Activated CD8-positive, alpha-beta T cell treated with anti-CD3 and anti-CD28 coated beads, Interleukin-2, amount 10 ng/mL, durations not matched to agents 7 days and 5 days (primary cell): Measurements from ENCODE around the gene ZNF530. TPM values are rescaled to one million over a fixed set of nuclear protein-coding genes. Genes with fewer than 3 reads are reported as not detected.

Experiments used
- ATAC-seq: fragments of 150-1000 bp; cut with Tn5 transposase; one replicate; pipeline ENCODE4 v1.10.0; 2021; ENCODE audit warnings: moderate library complexity
- CTCF ChIA-PET: fragments of 350-600 bp; sonication (Branson Sonifier 250); formaldehyde crosslinking; loops from one replicate; lab custom pipeline; 2021; ENCODE audit warnings: antibody characterized with exemption; lab: Charles Lee
- POLR2A ChIA-PET: fragments of 350-600 bp; sonication (Branson Sonifier 250); formaldehyde crosslinking; loops from one replicate; lab custom pipeline; 2021; ENCODE audit warnings: antibody characterized with exemption; lab: Charles Lee
- DNase-seq: peaks from one replicate; pipeline ENCODE4 v3.0.0-alpha.2; 2020
- H3K27ac Mint-ChIP-seq: one replicate; pipeline ENCODE4 v1.8.0; 2021; ENCODE audit warnings: mild to moderate bottlenecking, mixed read lengths
- H3K27me3 Mint-ChIP-seq: one replicate; pipeline ENCODE4 v1.8.0; 2021; ENCODE audit warnings: low read depth, mixed read lengths
- H3K36me3 Mint-ChIP-seq: one replicate; pipeline ENCODE4 v1.8.0; 2021; ENCODE audit warnings: low read depth, mixed read lengths
- H3K4me1 Mint-ChIP-seq: one replicate; pipeline ENCODE4 v1.8.0; 2021; ENCODE audit warnings: low read depth, mixed read lengths
- H3K4me3 Mint-ChIP-seq: one replicate; pipeline ENCODE4 v1.8.0; 2021; ENCODE audit warnings: mild to moderate bottlenecking, mixed read lengths
- H3K9me3 Mint-ChIP-seq: one replicate; pipeline ENCODE4 v1.8.0; 2022; ENCODE audit warnings: mixed read lengths; ENCODE audit not compliant: insufficient read depth
- total RNA-seq, 2 experiments: library from RNA; stranded (reverse); gene quantifications; one replicate each; pipeline ENCODE4 v1.2.3, GENCODE V29; 2021

ZNF530 gene
- total RNA-seq: 10 to 100 TPM; 10.7 to 10.8 TPM

DNA sequence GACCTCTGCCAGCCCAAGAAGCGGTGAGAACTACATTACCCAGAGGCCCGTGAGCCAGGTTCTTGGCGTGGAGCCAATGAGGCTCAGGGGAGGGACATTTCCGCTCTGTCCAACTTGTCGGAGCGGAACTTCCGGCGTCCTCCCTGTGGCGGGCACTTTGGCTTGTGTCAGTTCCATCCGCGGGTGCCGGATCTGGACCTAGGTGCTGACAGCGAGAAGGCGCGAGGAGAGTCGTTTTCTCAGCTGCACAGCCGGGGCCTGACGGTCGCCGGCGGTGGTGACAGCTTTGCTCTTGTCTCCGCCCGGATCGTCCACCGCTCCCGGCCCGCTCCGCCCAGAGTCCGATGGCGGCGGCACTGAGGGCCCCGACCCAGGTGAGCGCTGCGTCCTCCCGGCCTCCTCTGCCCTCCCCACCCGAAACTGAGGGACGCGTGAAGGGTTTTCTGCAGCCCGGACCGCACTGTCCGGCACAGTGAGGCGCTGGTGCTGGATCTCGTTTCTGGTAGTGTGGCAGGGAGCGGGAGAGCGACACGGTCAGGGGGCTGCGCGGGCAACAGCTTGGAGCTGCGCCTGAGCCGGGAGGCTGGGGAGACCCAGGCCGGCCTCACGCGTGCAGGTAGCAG, at the start of gene ZNF530:
ZNF530 (plus strand) TSS at position 125 of the 623 bp plus-strand sequence. CDS start 4,461 bp downstream, outside the sequence.
- H3K9me3 Mint-ChIP-seq: peaks cover 40% of the 10 kb centered on the region
- peaks cover 9% of the 10 kb centered on the region for H3K4me1 Mint-ChIP-seq
- ChIA-PET POLR2A (interaction anchor here (0.9 kb wide), 1 partner anchor 208 kb away, joined by 4 read pairs; no protein-coding TSS in a partner anchor), CTCF (interaction anchor here (1.1 kb wide), 1 partner anchor 65 kb away, joined by 3 read pairs; no protein-coding TSS in a partner anchor)
- H3K27ac Mint-ChIP-seq: peak within 1 kb of the TSS; percentile 81
- H3K27me3 Mint-ChIP-seq: no peaks in the 10 kb centered on the region
- peak; percentile 97 for ATAC-seq
- peak within 1 kb of the TSS; percentile 85 for H3K4me3 Mint-ChIP-seq
- peaks cover 47% of the 10 kb centered on the region for H3K36me3 Mint-ChIP-seq
- peak; percentile 92 for DNase-seq

DNA sequence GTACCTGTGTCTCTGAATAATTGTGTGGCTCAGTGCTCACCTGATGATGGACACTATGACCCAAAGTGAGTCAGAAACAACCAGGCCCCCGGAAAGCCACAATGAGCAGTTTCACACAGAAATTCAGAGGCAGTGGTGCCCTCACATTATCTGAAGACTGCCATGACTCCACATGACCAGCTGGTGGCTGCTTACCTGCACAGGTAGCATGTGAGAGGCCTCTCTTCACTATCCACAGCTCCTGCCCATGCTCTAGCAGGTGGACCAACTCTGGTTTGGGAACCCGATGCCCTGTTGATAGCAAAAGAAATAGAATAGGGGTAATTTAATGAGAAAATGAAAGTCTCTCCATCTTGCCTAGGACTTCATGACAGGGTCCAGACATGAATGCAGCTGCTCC, 47.3 kb upstream of the ZNF530 start:
- POLR2A ChIA-PET: no interaction called here
- no peaks in the 10 kb centered on the region for H3K27me3 Mint-ChIP-seq
- ATAC-seq: no peak

DNA sequence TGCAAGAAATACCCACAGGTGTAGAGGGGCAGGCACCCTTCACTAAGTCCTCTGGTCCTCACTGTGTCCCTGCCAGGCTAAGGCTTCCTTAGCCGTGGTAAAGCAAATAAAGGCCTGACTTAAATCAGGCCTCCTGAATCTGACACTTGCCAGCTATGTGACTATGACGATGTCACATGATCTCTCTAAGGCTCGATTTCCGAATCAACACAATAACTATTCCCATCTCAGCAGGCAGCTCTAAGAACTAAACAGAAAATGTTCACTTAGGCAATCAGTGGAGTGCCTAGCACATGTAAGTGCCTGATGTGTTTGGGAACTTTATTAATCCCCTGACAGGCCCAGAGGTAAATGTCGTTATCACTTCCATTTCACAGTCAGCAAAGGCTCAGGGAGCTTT, 42.0 kb upstream of the ZNF530 start:
- Mint-ChIP-seq H3K9me3 (peaks cover 26% of the 10 kb centered on the region), H3K27me3 (no peaks in the 10 kb centered on the region), H3K4me3 (peak overlapping the region; percentile 97), H3K27ac (no peak overlapping the region), H3K36me3 (peaks cover 77% of the 10 kb centered on the region), H3K4me1 (peaks cover 25% of the 10 kb centered on the region)
- DNase-seq (no peak), ATAC-seq (no peak)
- ChIA-PET POLR2A (interaction anchor here (0.9 to 1.8 kb wide), 2 partner anchors 24 to 124 kb away, joined by 3 to 4 read pairs; partner anchors contain the start of gene ZNF551), CTCF (no interaction called here)

More for the DNA sequence above, 47.3 kb upstream of the ZNF530 start:
- DNase-seq: no peak
- no peaks in the 10 kb centered on the region for H3K4me1 Mint-ChIP-seq
- H3K4me3 Mint-ChIP-seq: no peak overlapping the region
- H3K9me3 Mint-ChIP-seq: peaks cover 41% of the 10 kb centered on the region
- CTCF ChIA-PET: no interaction called here
- no peak overlapping the region for H3K27ac Mint-ChIP-seq
- peaks cover 98% of the 10 kb centered on the region for H3K36me3 Mint-ChIP-seq

DNA sequence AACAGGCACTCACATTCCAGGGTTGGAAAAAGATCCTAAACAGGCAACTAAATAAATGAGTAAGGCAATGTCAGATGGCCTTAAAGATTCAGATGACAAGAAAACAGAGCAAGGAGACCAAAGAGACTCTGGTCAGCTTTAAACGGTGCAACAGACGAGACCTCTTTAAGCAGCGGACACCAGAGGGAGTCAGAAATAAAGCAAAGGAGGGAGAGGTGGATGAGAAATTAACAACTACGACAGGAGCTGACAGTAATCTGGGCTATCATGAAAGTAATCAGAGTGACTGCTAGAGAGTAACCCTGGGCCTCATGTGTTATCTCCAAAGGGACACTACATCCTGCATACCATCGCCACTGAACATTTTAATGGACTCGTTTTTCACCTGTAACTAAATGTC, 41.2 kb upstream of the ZNF530 start:
- DNase-seq (no peak), ATAC-seq (no peak)
- Mint-ChIP-seq H3K9me3 (peaks cover 27% of the 10 kb centered on the region), H3K27me3 (no peaks in the 10 kb centered on the region), H3K36me3 (peaks cover 70% of the 10 kb centered on the region), H3K27ac (peak overlapping the region; percentile 94), H3K4me3 (peak overlapping the region; percentile 97), H3K4me1 (peaks cover 25% of the 10 kb centered on the region)
- CTCF ChIA-PET: interaction anchor here (0.6 kb wide), 1 partner anchor 115 kb away, joined by 3 read pairs; no protein-coding TSS in a partner anchor
- POLR2A ChIA-PET: interaction anchor here (0.8 to 1.8 kb wide), 4 partner anchors 23 to 238 kb away, joined by 3 to 4 read pairs (median 3); partner anchors contain the start of genes ZNF211 and ZNF551

DNA sequence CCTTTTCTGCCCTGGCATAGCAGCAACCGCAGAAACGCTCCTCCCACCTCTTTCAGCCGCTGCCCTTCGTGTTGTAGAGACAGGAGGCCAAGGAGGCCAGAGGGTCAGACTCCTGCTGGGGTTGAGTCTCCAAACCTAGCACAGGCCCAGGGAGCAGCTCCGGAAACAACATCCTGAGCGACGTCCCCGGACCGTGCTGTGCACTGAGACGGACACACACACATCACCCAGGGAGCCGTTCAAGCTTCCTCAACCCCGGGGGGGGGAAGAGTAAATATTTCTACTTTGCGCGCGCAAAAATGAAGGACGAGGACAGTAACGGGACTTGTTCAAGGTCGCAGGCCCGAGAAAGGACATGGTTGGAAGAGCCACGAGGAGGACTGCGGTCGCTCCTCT, 40.7 kb upstream of the ZNF530 start:
- Mint-ChIP-seq H3K36me3 (peaks cover 67% of the 10 kb centered on the region), H3K9me3 (peaks cover 31% of the 10 kb centered on the region), H3K27ac (peak overlapping the region; percentile 94), H3K27me3 (no peaks in the 10 kb centered on the region), H3K4me1 (peaks cover 25% of the 10 kb centered on the region), H3K4me3 (peak overlapping the region; percentile 97)
- CTCF ChIA-PET: interaction anchor here (0.6 kb wide), 1 partner anchor 116 kb away, joined by 3 read pairs; no protein-coding TSS in a partner anchor
- POLR2A ChIA-PET: interaction anchor here (1.5 to 1.8 kb wide), 2 partner anchors 74 to 123 kb away, joined by 3 to 4 read pairs; partner anchors contain the start of genes ZNF211 and ZNF551
- ATAC-seq (peak; percentile 52), DNase-seq (peak; percentile 39)

DNA sequence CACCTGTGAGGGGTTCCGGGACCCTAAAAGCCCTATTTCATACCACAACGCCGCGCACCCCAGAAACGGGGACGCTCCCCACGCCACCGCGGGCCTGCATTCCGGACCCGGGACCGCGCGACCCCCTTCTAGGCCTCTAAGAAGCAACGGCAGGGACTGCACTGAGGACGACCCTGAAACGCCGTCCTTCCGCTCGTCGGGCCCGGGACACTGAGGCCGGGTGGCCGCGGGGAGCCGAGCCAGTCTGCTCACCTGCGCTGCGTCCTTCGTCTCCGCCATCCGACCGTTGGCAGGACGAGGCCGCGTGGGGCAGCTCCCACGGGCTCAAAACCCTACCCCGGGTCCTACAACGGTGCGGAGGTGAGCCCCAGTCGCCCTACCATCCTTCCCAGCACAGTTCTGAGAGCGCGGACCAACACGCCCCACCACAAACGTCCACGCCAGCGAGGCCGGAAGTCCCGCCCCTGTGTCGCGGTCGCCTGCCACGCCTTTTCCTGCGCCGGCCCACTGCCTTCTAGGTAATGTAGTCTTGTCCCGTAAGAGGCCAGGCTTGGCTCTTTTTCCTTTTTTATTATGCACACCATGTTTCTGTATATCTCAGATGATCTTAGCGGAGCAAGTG, 40.2 kb upstream of the ZNF530 start, which contains the start of gene ZNF550:
ZNF550 (minus strand) TSS at position 460 of the 622 bp plus-strand sequence; CDS start at position 279, 181 bp downstream.
- Mint-ChIP-seq H3K4me1 (peaks cover 25% of the 10 kb centered on the region), H3K36me3 (peaks cover 62% of the 10 kb centered on the region), H3K4me3 (peak within 1 kb of the TSS; percentile 97), H3K27me3 (no peaks in the 10 kb centered on the region), H3K9me3 (peaks cover 32% of the 10 kb centered on the region), H3K27ac (peak within 1 kb of the TSS; percentile 94)
- POLR2A ChIA-PET: interaction anchor here (1.5 to 1.8 kb wide), 2 partner anchors 73 to 122 kb away, joined by 3 to 4 read pairs; partner anchors contain the start of genes ZNF211 and ZNF551
- CTCF ChIA-PET: no interaction called here
- ATAC-seq: peak; percentile 96
- DNase-seq: peak; percentile 89

DNA sequence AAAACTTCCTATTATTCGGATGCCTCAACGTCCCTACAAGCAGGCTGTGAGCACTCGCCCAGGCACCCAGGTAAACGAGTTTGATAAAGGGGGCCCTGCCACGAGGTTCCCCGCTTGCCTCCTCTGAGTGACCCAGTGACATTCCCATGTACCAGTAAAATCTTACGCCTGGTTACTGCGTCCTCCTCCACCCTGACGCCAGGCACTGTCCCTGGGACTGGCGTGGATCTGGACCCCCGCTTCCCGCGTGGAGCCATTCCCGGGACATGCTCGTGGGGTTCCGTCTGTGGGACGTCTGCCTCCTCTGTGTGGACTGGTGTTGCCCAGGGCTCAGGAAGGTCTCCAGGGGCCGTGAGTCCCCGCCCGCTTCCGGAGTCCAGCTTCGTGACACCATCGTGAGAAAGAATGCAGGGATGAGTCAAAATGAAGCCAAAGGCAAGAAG, 39.6 kb upstream of the ZNF530 start:
- Mint-ChIP-seq H3K27ac (peak overlapping the region; percentile 94), H3K4me3 (peak overlapping the region; percentile 97), H3K27me3 (no peaks in the 10 kb centered on the region), H3K36me3 (peaks cover 57% of the 10 kb centered on the region), H3K4me1 (peaks cover 25% of the 10 kb centered on the region), H3K9me3 (peaks cover 33% of the 10 kb centered on the region)
- peak; percentile 3 for ATAC-seq
- DNase-seq: no peak
- POLR2A ChIA-PET: interaction anchor here (1.1 to 1.5 kb wide), 2 partner anchors 19 to 73 kb away, joined by 3 read pairs; partner anchors contain the start of genes ZNF211 and ZNF416
- CTCF ChIA-PET: no interaction called here

DNA sequence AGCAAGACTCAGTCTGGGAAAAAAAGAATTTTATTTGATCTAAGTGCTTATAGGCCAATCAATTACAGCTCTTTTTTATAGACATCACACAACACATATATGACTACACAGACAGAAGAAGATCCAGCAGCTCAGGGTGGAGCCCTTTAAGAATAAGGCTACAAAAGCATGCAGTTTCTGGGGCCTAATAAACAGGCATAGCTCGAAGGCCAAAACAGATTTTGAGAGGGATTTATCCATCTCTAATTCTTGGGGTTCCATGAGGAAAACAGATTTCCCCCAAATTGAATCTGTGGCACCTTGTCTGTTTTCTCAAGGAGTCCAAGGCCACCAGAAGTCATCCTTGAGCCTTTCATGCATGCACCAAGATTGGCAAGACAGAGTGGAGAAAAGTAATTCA, 36.1 kb upstream of the ZNF530 start:
- ChIA-PET POLR2A (no interaction called here), CTCF (no interaction called here)
- Mint-ChIP-seq H3K27ac (no peak overlapping the region), H3K4me3 (no peak overlapping the region), H3K9me3 (peaks cover 60% of the 10 kb centered on the region), H3K36me3 (peaks cover 32% of the 10 kb centered on the region), H3K27me3 (no peaks in the 10 kb centered on the region), H3K4me1 (peaks cover 17% of the 10 kb centered on the region)
- DNase-seq (no peak), ATAC-seq (no peak)

DNA sequence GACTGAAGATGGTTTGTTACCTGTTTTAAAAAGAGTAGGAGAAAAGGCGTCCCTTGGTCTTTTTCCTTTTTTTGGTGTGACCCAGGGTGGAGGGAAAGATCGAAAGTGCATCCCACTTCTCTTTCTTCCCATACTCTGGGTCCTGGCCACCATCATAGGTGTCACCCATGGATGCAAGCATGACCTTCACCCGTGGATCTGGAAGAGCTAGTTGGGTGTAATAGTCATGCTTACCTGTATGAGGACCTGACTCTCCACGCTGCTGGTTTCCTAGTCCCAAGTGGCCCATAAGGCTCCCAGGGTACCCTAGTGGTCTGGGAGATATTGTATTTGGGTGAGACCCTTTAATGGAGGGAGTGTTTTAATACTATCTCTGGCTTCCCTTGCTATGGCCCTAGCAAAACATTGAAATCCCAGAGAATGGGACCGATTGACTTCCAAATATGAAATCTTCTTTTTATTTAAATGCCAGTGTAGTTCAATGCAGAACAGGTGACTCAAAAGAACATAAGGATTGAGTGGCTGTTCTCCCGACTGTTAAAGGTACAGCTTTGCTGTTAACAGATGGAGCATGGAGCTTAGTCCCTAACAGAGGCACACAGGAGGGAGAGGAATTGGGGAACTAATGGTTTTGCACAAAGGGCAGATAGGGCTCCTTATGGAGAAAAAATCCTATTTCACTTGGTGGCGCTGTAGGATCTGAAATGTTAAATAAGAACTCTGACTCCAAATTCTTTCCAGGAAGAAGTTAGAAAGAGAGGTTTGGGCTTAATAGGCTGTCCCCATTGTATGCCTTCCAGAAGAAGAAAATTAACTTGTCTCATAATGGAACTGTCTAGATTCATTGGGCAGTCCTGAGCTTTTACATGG, 33.1 kb upstream of the ZNF530 start:
- POLR2A ChIA-PET: no interaction called here
- ATAC-seq (no peak), DNase-seq (no peak)
- Mint-ChIP-seq H3K27ac (no peak overlapping the region), H3K27me3 (no peaks in the 10 kb centered on the region), H3K4me3 (no peak overlapping the region), H3K9me3 (peaks cover 53% of the 10 kb centered on the region), H3K36me3 (peaks cover 24% of the 10 kb centered on the region), H3K4me1 (no peaks in the 10 kb centered on the region)
- CTCF ChIA-PET: no interaction called here

DNA sequence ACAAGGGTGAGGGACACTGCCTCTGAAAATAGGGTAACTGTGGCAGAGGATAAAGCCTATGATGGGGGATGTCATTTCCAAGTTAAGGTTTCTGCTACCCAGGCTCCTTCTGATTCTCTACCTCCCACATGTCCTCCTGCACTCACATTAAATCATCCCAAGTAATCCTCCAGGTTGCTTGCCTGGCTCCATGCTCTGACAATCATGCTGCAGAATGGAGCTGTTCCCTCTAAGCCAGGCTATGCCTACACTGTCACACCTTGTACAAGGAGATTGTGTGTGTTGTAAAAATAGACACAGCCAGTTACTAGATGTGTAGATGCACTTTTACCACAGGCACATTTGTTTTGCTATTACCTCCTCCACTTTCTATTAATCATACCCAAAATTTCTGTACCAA, 29.0 kb upstream of the ZNF530 start:
- ATAC-seq (no peak), DNase-seq (no peak)
- CTCF ChIA-PET: no interaction called here
- Mint-ChIP-seq H3K27me3 (no peaks in the 10 kb centered on the region), H3K4me1 (no peaks in the 10 kb centered on the region), H3K36me3 (peaks cover 57% of the 10 kb centered on the region), H3K4me3 (no peak overlapping the region), H3K27ac (no peak overlapping the region), H3K9me3 (peaks cover 56% of the 10 kb centered on the region)
- POLR2A ChIA-PET: no interaction called here

DNA sequence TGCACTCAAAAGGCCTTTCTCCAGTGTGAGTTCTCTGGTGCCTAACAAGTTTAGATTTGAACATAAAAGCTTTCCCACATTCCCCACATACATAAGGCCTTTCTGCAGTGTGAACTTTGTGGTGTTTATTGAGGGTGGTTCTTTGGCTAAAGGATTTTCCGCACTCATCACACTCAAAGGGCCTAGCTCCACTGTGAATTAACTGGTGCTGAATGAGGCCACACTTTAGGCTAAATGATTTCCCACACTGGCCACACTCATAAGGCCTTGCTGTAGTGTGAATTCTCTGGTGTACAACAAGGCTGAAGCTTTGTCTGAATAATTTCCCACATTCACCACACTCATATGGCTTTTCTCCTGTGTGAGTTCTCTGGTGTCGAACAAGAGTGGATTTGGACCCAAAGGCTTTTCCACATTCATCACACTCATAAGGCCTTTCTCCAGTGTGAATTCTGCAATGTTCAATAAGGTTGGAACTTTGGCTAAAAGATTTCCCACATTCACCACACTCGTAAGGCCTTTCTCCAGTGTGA, 27.2 kb upstream of the ZNF530 start:
- no peak for ATAC-seq
- ChIA-PET CTCF (no interaction called here), POLR2A (no interaction called here)
- Mint-ChIP-seq H3K27me3 (no peaks in the 10 kb centered on the region), H3K4me1 (peaks cover 3% of the 10 kb centered on the region), H3K36me3 (peaks cover 69% of the 10 kb centered on the region), H3K27ac (no peak overlapping the region), H3K4me3 (no peak overlapping the region), H3K9me3 (peaks cover 41% of the 10 kb centered on the region)
- DNase-seq: no peak
